GM23338 (cell line): ENCODE data around the gene ATP10A. TPM values are rescaled to one million over a fixed set of nuclear protein-coding genes. Genes with fewer than 3 reads are reported as not detected.

Source experiments
- ATAC-seq: fragments of 200-7000 bp; cut with Tn5 transposase; 3 replicates; pipeline ENCODE4 v1.9.1; 2020
- DNase-seq: peaks from one replicate; pipeline ENCODE4 v3.0.0-alpha.2; 2015; ENCODE audit warnings: low spot score
- H2AFZ ChIP-seq: fragments of 200-600 bp; sonication (generic); 2 replicates; pipeline ENCODE4 v1.8.0; 2016; ENCODE audit warnings: antibody characterized with exemption, mild to moderate bottlenecking, moderate library complexity
- H3F3A ChIP-seq: fragments of 200-600 bp; sonication (generic); replicated peaks from 2 replicates; pipeline ENCODE4 v1.8.0; 2017; ENCODE audit warnings: antibody characterized with exemption, mixed run types, low read depth
- H3K27ac ChIP-seq: fragments of 200-600 bp; sonication (generic); 2 replicates; pipeline ENCODE4 v1.6.1; 2016; ENCODE audit warnings: low read depth
- H3K27me3 ChIP-seq: fragments of 200-600 bp; sonication (generic); 2 replicates; pipeline ENCODE4 v1.8.0; 2016; ENCODE audit warnings: mild to moderate bottlenecking, mixed run types, moderate library complexity; ENCODE audit not compliant: insufficient read depth
- H3K36me3 ChIP-seq: fragments of 200-600 bp; sonication (generic); 2 replicates; pipeline ENCODE4 v1.8.0; 2016; ENCODE audit warnings: mild to moderate bottlenecking; ENCODE audit not compliant: insufficient read depth
- H3K4me1 ChIP-seq: fragments of 200-600 bp; sonication (generic); 2 replicates; pipeline ENCODE4 v1.8.0; 2016; ENCODE audit warnings: mild to moderate bottlenecking, moderate library complexity; ENCODE audit not compliant: insufficient read depth
- H3K4me2 ChIP-seq: fragments of 200-600 bp; sonication (generic); 2 replicates; pipeline ENCODE4 v1.7.1; 2017; ENCODE audit warnings: mixed run types
- H3K4me3 ChIP-seq: fragments of 200-600 bp; sonication (generic); 2 replicates; pipeline ENCODE4 v1.6.1; 2016; ENCODE audit warnings: mixed run types
- H3K79me2 ChIP-seq: fragments of 200-600 bp; sonication (generic); replicated peaks from 2 replicates; pipeline ENCODE4 v1.8.0; 2017; ENCODE audit warnings: mild to moderate bottlenecking; ENCODE audit not compliant: insufficient read depth
- H3K9me2 ChIP-seq: fragments of 200-600 bp; sonication (generic); 2 replicates; pipeline ENCODE4 v1.8.0; 2017; ENCODE audit not compliant: insufficient read depth
- H4K20me1 ChIP-seq: fragments of 200-600 bp; sonication (generic); replicated peaks from 2 replicates; pipeline ENCODE4 v1.8.0; 2017; ENCODE audit warnings: mild to moderate bottlenecking; ENCODE audit not compliant: insufficient read depth
- H3K27ac Mint-ChIP-seq: 2 replicates; pipeline ENCODE4 v1.8.0; 2020; ENCODE audit warnings: inconsistent platforms, mild to moderate bottlenecking, moderate library complexity, mixed read lengths
- H3K27me3 Mint-ChIP-seq: 3 replicates; pipeline ENCODE4 v1.8.0; 2022; ENCODE audit warnings: low read depth, mild to moderate bottlenecking, moderate library complexity, mixed read lengths, inconsistent platforms; ENCODE audit not compliant: insufficient read depth, poor library complexity
- H3K36me3 Mint-ChIP-seq: 3 replicates; pipeline ENCODE4 v1.8.0; 2021; ENCODE audit warnings: low read depth, mild to moderate bottlenecking, inconsistent platforms, moderate library complexity, mixed read lengths
- H3K4me1 Mint-ChIP-seq: 3 replicates; pipeline ENCODE4 v1.8.0; 2020; ENCODE audit warnings: mild to moderate bottlenecking, inconsistent platforms, mixed read lengths
- H3K4me3 Mint-ChIP-seq: 3 replicates; pipeline ENCODE4 v1.8.0; 2021; ENCODE audit warnings: moderate library complexity, mild to moderate bottlenecking, inconsistent platforms, mixed read lengths
- H3K9me3 Mint-ChIP-seq: 3 replicates; pipeline ENCODE4 v1.8.0; 2020; ENCODE audit warnings: moderate library complexity, mild to moderate bottlenecking, inconsistent platforms, mixed read lengths
- CREB1 ChIP-seq: fragments of 250-450 bp; sonication (Bioruptor Pico); IDR thresholded peaks from 2 replicates; pipeline ENCODE4 v1.5.0; 2020; ENCODE audit warnings: low read depth, mild to moderate bottlenecking, moderate library complexity
- EZH2 ChIP-seq: fragments of 200-600 bp; sonication (generic); IDR thresholded peaks from one replicate; pipeline ENCODE4 v1.8.0; 2017; ENCODE audit warnings: antibody characterized with exemption, mild to moderate bottlenecking, low read depth; ENCODE audit not compliant: unreplicated experiment
- JUNB ChIP-seq: IDR thresholded peaks from one replicate; pipeline ENCODE4 v1.6.1; 2016; ENCODE audit warnings: antibody characterized with exemption; ENCODE audit not compliant: unreplicated experiment
- NANOG ChIP-seq: IDR thresholded peaks from 2 replicates; pipeline ENCODE4 v1.6.1; 2016; ENCODE audit warnings: antibody characterized with exemption, borderline replicate concordance
- POLR2AphosphoS5 ChIP-seq: IDR thresholded peaks from 2 replicates; pipeline ENCODE4 v1.6.1; 2016; ENCODE audit warnings: antibody characterized with exemption, low read depth
- STAT1 ChIP-seq: IDR thresholded peaks from one replicate; pipeline ENCODE4 v1.6.1; 2016; ENCODE audit warnings: antibody characterized with exemption; ENCODE audit not compliant: unreplicated experiment
- ZNF331 ChIP-seq: fragments of 250-450 bp; sonication (Bioruptor Pico); IDR thresholded peaks from 2 replicates; pipeline ENCODE4 v1.5.0; 2020; ENCODE audit warnings: low read depth, mild to moderate bottlenecking, moderate library complexity
- polyA plus RNA-seq: library from polyadenylated mRNA; unstranded; fragments of >200 nt; fragmentation: Nextera tagmentation; extraction: Ambion mirVana; gene quantifications from 2 replicates; pipeline ENCODE4 v1.2.1, GENCODE V29; 2016
- total RNA-seq: library from RNA; depleted of rRNA; stranded (reverse); fragments of >200 nt; shearing (Covaris generic); gene quantifications from 2 replicates; pipeline ENCODE4 v1.2.3, GENCODE V29; 2014
- TF ChIP-seq, protein P1 (sequence below): IDR thresholded peaks from 2 replicates; pipeline ENCODE4 v1.6.1; 2016; ENCODE audit warnings: antibody characterized with exemption
- TF ChIP-seq, protein P2 (sequence below): fragments of 250-450 bp; sonication (Bioruptor Pico); IDR thresholded peaks from 2 replicates; pipeline ENCODE4 v1.5.0; 2020; ENCODE audit warnings: mild to moderate bottlenecking, moderate library complexity
- TF ChIP-seq, protein P3 (sequence below), 2 experiments: fragments of 200-600 bp in 1 of 2; sonication (generic) in 1 of 2; conservative IDR thresholded peaks; 2 replicates each; pipeline versions ENCODE4 v1.5.1 to v1.6.1; 2016 to 2017; ENCODE audit warnings: antibody characterized with exemption in 2 of 2, low read depth in 2 of 2, mild to moderate bottlenecking in 2 of 2, moderate library complexity in 1 of 2
- TF ChIP-seq, protein P4 (sequence below): IDR thresholded peaks from one replicate; pipeline ENCODE4 v1.6.1; 2018; ENCODE audit warnings: antibody characterized with exemption; ENCODE audit not compliant: unreplicated experiment

Gene ATP10A
- total and polyA plus RNA-seq, 2 experiments from 2014 or later, result 0.36 to 5.6 TPM

DNA sequence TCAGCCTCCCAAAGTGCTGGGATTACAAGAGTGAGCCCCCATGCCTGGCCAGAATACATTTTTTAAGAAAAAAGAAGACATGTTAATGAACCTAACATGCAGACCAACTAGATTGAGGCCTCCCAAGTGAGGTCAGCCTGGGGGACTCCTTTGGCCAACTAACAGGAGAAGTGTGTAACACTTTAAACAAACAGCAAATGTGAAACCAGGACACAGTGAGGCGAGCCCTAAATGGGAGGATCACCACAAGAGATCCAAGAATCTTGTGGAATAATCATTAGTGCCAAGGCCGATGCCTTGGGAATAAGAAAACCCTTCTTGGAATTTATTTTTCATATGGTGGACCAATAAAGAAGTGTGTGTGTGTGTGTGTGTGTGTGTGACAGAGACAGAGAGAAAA is 73.9 kb downstream of the ATP10A start:
- Histone ChIP-seq H3F3A (0 out of 2 replicates have a peak, but pooled peaks cover 3% of the 10 kb centered on the region), H3K9me2 (no peaks in the 10 kb centered on the region), H2AFZ (no peak overlapping the region), H3K4me1 (peaks cover 18% of the 10 kb centered on the region; the same call in 1 of the 2 replicates), H3K27me3 (no peaks in the 10 kb centered on the region), H3K27ac (no peak overlapping the region), H3K36me3 (no peaks in the 10 kb centered on the region), H3K79me2 (no peaks in the 10 kb centered on the region), H4K20me1 (no peaks in the 10 kb centered on the region), H3K4me3 (no peak overlapping the region), H3K4me2 (no peak overlapping the region)
- ATAC-seq (no peak), DNase-seq (no peak)
- TF ChIP-seq, protein P1, sequence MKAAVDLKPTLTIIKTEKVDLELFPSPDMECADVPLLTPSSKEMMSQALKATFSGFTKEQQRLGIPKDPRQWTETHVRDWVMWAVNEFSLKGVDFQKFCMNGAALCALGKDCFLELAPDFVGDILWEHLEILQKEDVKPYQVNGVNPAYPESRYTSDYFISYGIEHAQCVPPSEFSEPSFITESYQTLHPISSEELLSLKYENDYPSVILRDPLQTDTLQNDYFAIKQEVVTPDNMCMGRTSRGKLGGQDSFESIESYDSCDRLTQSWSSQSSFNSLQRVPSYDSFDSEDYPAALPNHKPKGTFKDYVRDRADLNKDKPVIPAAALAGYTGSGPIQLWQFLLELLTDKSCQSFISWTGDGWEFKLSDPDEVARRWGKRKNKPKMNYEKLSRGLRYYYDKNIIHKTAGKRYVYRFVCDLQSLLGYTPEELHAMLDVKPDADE, result no peak
- TF ChIP-seq, protein P2, sequence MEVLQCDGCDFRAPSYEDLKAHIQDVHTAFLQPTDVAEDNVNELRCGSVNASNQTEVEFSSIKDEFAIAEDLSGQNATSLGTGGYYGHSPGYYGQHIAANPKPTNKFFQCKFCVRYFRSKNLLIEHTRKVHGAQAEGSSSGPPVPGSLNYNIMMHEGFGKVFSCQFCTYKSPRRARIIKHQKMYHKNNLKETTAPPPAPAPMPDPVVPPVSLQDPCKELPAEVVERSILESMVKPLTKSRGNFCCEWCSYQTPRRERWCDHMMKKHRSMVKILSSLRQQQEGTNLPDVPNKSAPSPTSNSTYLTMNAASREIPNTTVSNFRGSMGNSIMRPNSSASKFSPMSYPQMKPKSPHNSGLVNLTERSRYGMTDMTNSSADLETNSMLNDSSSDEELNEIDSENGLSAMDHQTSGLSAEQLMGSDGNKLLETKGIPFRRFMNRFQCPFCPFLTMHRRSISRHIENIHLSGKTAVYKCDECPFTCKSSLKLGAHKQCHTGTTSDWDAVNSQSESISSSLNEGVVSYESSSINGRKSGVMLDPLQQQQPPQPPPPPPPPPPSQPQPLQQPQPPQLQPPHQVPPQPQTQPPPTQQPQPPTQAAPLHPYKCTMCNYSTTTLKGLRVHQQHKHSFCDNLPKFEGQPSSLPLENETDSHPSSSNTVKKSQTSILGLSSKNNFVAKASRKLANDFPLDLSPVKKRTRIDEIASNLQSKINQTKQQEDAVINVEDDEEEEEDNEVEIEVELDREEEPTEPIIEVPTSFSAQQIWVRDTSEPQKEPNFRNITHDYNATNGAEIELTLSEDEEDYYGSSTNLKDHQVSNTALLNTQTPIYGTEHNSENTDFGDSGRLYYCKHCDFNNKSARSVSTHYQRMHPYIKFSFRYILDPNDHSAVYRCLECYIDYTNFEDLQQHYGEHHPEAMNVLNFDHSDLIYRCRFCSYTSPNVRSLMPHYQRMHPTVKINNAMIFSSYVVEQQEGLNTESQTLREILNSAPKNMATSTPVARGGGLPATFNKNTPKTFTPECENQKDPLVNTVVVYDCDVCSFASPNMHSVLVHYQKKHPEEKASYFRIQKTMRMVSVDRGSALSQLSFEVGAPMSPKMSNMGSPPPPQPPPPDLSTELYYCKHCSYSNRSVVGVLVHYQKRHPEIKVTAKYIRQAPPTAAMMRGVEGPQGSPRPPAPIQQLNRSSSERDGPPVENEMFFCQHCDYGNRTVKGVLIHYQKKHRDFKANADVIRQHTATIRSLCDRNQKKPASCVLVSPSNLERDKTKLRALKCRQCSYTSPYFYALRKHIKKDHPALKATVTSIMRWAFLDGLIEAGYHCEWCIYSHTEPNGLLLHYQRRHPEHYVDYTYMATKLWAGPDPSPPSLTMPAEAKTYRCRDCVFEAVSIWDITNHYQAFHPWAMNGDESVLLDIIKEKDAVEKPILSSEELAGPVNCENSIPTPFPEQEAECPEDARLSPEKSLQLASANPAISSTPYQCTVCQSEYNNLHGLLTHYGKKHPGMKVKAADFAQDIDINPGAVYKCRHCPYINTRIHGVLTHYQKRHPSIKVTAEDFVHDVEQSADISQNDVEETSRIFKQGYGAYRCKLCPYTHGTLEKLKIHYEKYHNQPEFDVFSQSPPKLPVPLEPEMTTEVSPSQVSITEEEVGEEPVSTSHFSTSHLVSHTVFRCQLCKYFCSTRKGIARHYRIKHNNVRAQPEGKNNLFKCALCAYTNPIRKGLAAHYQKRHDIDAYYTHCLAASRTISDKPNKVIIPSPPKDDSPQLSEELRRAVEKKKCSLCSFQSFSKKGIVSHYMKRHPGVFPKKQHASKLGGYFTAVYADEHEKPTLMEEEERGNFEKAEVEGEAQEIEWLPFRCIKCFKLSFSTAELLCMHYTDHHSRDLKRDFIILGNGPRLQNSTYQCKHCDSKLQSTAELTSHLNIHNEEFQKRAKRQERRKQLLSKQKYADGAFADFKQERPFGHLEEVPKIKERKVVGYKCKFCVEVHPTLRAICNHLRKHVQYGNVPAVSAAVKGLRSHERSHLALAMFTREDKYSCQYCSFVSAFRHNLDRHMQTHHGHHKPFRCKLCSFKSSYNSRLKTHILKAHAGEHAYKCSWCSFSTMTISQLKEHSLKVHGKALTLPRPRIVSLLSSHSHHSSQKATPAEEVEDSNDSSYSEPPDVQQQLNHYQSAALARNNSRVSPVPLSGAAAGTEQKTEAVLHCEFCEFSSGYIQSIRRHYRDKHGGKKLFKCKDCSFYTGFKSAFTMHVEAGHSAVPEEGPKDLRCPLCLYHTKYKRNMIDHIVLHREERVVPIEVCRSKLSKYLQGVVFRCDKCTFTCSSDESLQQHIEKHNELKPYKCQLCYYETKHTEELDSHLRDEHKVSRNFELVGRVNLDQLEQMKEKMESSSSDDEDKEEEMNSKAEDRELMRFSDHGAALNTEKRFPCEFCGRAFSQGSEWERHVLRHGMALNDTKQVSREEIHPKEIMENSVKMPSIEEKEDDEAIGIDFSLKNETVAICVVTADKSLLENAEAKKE (CRISPR knock-in tag), result no peak
- TF ChIP-seq STAT1 (no peak), CREB1 (CRISPR knock-in tag) (no peak), POLR2AphosphoS5 (no peak), NANOG (no peak), EZH2 (no peak), ZNF331 (CRISPR knock-in tag) (no peak), JUNB (no peak)
- TF ChIP-seq, protein P3, sequence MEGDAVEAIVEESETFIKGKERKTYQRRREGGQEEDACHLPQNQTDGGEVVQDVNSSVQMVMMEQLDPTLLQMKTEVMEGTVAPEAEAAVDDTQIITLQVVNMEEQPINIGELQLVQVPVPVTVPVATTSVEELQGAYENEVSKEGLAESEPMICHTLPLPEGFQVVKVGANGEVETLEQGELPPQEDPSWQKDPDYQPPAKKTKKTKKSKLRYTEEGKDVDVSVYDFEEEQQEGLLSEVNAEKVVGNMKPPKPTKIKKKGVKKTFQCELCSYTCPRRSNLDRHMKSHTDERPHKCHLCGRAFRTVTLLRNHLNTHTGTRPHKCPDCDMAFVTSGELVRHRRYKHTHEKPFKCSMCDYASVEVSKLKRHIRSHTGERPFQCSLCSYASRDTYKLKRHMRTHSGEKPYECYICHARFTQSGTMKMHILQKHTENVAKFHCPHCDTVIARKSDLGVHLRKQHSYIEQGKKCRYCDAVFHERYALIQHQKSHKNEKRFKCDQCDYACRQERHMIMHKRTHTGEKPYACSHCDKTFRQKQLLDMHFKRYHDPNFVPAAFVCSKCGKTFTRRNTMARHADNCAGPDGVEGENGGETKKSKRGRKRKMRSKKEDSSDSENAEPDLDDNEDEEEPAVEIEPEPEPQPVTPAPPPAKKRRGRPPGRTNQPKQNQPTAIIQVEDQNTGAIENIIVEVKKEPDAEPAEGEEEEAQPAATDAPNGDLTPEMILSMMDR (conservative IDR thresholded peaks at IDR 0.05; ENCODE audit: low read depth in 2 of 2), result no peak
- TF ChIP-seq, protein P4, sequence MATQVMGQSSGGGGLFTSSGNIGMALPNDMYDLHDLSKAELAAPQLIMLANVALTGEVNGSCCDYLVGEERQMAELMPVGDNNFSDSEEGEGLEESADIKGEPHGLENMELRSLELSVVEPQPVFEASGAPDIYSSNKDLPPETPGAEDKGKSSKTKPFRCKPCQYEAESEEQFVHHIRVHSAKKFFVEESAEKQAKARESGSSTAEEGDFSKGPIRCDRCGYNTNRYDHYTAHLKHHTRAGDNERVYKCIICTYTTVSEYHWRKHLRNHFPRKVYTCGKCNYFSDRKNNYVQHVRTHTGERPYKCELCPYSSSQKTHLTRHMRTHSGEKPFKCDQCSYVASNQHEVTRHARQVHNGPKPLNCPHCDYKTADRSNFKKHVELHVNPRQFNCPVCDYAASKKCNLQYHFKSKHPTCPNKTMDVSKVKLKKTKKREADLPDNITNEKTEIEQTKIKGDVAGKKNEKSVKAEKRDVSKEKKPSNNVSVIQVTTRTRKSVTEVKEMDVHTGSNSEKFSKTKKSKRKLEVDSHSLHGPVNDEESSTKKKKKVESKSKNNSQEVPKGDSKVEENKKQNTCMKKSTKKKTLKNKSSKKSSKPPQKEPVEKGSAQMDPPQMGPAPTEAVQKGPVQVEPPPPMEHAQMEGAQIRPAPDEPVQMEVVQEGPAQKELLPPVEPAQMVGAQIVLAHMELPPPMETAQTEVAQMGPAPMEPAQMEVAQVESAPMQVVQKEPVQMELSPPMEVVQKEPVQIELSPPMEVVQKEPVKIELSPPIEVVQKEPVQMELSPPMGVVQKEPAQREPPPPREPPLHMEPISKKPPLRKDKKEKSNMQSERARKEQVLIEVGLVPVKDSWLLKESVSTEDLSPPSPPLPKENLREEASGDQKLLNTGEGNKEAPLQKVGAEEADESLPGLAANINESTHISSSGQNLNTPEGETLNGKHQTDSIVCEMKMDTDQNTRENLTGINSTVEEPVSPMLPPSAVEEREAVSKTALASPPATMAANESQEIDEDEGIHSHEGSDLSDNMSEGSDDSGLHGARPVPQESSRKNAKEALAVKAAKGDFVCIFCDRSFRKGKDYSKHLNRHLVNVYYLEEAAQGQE, result no peak
- Mint-ChIP-seq H3K27ac (no peak overlapping the region), H3K27me3 (peaks cover 3% of the 10 kb centered on the region), H3K4me1 (peaks cover 35% of the 10 kb centered on the region), H3K4me3 (no peak overlapping the region), H3K9me3 (no peaks in the 10 kb centered on the region), H3K36me3 (no peaks in the 10 kb centered on the region)
